Sigmoid colon (tissue), 7 donors: Measurements from ENCODE around the gene SPEM3. TPM values are rescaled to one million over a fixed set of nuclear protein-coding genes. Genes with fewer than 3 reads are reported as not detected.

Experiments
- DNase-seq: peaks from one replicate; pipeline ENCODE4 v3.0.0-alpha.2; 2019
- H3K27ac ChIP-seq, 4 donors: fragments of 200-600 bp; sonication (generic); one replicate each; pipeline ENCODE4 v1.5.1; 2016 to 2019; ENCODE audit warnings: mild to moderate bottlenecking in 1 of 4
- H3K27me3 ChIP-seq, 3 donors: fragments of 200-600 bp; sonication (generic); one replicate each; pipeline ENCODE4 v1.5.1; 2019; ENCODE audit warnings: mild to moderate bottlenecking in 1 of 3
- H3K36me3 ChIP-seq, 4 donors: fragments of 200-600 bp; sonication (generic); one replicate each; pipeline ENCODE4 v1.5.1; 2016 to 2019
- H3K4me1 ChIP-seq, 4 donors: fragments of 200-600 bp; sonication (generic); one replicate each; pipeline ENCODE4 v1.5.1; 2017 to 2019
- H3K4me3 ChIP-seq, 4 donors: fragments of 200-600 bp; sonication (generic); one replicate each; pipeline ENCODE4 v1.5.1; 2017 to 2019; ENCODE audit warnings: mild to moderate bottlenecking in 2 of 4, moderate library complexity in 1 of 4
- H3K9me3 ChIP-seq, 4 donors: fragments of 200-600 bp in 3 of 4; sonication (generic) in 3 of 4; one replicate each; pipeline versions ENCODE4 v1.5.1 to v1.6.1; 2013 to 2019
- EP300 ChIP-seq, 4 donors: sonication (generic); formaldehyde crosslinking; IDR thresholded peaks; one replicate each; pipeline ENCODE4 v1.6.1; 2017; ENCODE audit warnings: antibody characterized with exemption in 4 of 4
- POLR2A ChIP-seq, 2 donors: fragments of 450-650 bp; IDR thresholded peaks; one replicate each; pipeline ENCODE4 v1.6.1; 2016; ENCODE audit warnings: antibody characterized with exemption in 2 of 2, mild to moderate bottlenecking in 2 of 2, moderate library complexity in 2 of 2
- POLR2AphosphoS5 ChIP-seq, 4 donors: sonication (generic); formaldehyde crosslinking; IDR thresholded peaks; one replicate each; pipeline ENCODE4 v1.6.1; 2017; ENCODE audit warnings: antibody characterized with exemption in 4 of 4
- WGBS, 2 donors: extraction: QIAGEN DNeasy Blood & Tissue Kit; methylation state at CpG; one replicate each; pipeline ENCODE4 v1.1.7; 2013; 5-methylcytosine and 5-hydroxymethylcytosine counted together
- intact Hi-C: fragments of 100-400 bp; cut with DNase I; formaldehyde crosslinking; loops from one replicate; pipeline ENCODE4 v1.15.1; 2023
- polyA plus RNA-seq, 3 donors: library from polyadenylated mRNA; stranded (reverse); fragments of 200-250 nt; gene quantifications; one replicate each; pipeline ENCODE4 v1.2.3, GENCODE V29; 2013
- total RNA-seq, 4 donors: library from RNA; depleted of rRNA; stranded (reverse); fragments of >200 nt; gene quantifications; one replicate each; pipeline ENCODE4 v1.1.0, GENCODE V29; 2016
- TF ChIP-seq, protein P1 (sequence below), 4 experiments: fragments of 450-650 bp in 3 of 4; fragments of 200-600 bp in 1 of 4; IDR thresholded peaks; one replicate each; pipeline ENCODE4 v1.5.1; 2016 to 2019; ENCODE audit warnings: antibody characterized with exemption in 4 of 4, mild to moderate bottlenecking in 3 of 4, moderate library complexity in 2 of 4
- donor health status: healthy with polysubstance abuse.
- donor health status: Bipolar disorder and iron deficiency.
- donor health status: healthy.

The SPEM3 gene
- total and polyA plus RNA-seq, 7 donors: not detected

DNA sequence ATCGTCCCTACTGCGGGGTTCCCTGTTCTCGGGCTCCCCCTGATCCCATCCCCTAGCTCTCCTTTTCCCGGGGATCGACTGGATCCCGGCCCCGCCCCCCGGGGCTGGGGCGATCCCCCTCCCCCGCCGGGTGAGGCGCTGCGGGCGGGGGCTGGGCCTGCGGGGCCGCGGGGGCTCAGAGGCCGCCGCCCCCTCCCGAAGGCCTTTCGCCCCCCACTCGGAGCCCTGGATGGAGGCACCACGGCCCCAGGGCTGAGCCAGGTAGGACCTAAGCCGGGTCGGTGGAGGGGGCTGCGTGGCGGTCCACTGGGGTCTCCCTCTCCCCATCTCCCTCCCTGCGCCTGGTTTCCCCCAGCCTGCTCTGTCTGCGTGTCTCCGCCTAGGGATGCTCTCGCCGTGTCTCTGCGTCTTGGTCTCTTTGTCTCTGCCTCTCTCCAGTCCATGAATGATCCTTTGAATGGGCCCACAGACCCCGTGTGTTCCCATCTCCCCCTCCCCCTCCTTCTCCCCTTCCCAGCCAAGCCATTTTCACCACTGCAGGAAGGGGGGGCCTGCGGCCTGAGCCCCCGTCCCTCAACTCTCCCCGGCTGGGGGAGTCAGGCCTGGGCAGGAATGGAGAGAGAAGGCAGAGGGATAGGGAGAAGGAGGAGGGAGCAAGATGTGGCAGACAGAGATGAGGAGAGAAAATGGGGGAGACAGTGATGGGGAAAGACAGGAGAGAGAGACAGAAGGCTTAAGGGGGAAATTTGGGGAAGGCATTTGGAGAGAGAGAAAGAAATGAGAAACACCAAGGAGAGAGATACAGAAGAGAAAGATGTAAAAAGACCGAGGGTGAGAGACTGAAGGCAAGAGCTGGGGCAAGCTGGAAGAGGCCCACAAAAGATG, 23.1 kb upstream of the SPEM3 start:
- no peak for DNase-seq
- WGBS, 2 donors: 10 to 18% methylated on average over 38 of the region's 38 CpGs
- peaks cover 0 to 45% (median 34%) of the 10 kb centered on the region in 4 donors for H3K4me1 ChIP-seq

DNA sequence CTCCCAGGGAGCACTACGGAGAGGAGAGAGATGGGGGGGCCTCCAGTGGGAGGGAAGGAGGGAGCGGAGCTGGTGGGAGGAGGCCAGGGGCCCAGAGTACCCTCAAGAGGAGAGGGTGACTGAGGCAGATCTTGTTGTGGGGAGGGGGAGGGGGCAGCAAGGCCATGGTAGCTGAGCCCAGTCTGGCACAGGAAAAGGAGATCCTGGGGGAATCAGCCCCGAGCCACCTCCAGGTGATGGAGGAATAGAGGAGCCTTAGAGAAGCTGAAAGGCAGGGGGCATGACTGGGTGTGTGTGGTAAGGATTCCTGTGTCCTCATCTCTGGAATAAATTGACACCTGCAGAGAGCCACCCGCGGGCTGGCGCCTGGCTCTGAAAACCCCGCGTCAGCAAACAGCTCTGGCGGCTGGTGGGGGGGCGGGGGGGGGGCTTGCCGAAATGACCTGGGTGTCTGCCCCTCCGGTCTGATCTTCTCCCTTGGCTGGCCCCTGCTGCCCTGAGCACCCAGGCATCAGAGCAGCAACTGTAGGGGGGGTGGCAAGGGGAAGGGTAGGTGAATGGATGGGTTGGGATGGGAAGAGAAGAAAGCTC, 22.3 kb upstream of the SPEM3 start:
- TF ChIP-seq, protein P1, sequence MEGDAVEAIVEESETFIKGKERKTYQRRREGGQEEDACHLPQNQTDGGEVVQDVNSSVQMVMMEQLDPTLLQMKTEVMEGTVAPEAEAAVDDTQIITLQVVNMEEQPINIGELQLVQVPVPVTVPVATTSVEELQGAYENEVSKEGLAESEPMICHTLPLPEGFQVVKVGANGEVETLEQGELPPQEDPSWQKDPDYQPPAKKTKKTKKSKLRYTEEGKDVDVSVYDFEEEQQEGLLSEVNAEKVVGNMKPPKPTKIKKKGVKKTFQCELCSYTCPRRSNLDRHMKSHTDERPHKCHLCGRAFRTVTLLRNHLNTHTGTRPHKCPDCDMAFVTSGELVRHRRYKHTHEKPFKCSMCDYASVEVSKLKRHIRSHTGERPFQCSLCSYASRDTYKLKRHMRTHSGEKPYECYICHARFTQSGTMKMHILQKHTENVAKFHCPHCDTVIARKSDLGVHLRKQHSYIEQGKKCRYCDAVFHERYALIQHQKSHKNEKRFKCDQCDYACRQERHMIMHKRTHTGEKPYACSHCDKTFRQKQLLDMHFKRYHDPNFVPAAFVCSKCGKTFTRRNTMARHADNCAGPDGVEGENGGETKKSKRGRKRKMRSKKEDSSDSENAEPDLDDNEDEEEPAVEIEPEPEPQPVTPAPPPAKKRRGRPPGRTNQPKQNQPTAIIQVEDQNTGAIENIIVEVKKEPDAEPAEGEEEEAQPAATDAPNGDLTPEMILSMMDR (IDR thresholded peaks at IDR 0.05): no peak
- TF ChIP-seq POLR2AphosphoS5 (IDR thresholded peaks at IDR 0.05) (no peak), EP300 (IDR thresholded peaks at IDR 0.05) (no peak), POLR2A (IDR thresholded peaks at IDR 0.05) (no peak)
- peaks cover 0 to 41% (median 34%) of the 10 kb centered on the region in 4 donors for H3K4me1 ChIP-seq
- 25 to 57% methylated on average over 12 of the region's 12 CpGs for WGBS, 2 donors
- peak overlapping the region in 2 of 4 donors; percentile 81 to 89 for H3K4me3 ChIP-seq
- no peak for DNase-seq
- H3K9me3 ChIP-seq: no peaks in the 10 kb centered on the region
- no peaks in the 10 kb centered on the region for H3K27me3 ChIP-seq
- H3K27ac ChIP-seq: peak overlapping the region; percentile 88 to 95 (median 92)
- intact Hi-C loops: loop anchor here (10.0 kb wide), 1 partner anchor 762 kb away; the partner anchor contains the start of genes KIAA0753 and TXNDC17
- peaks cover 0 to 28% (median 7%) of the 10 kb centered on the region in 4 donors for H3K36me3 ChIP-seq

More for the DNA sequence above, 23.1 kb upstream of the SPEM3 start:
- H3K27me3 ChIP-seq: no peaks in the 10 kb centered on the region
- TF ChIP-seq, protein P1 (IDR thresholded peaks at IDR 0.05): no peak
- no peak for TF ChIP-seq EP300 (IDR thresholded peaks at IDR 0.05)
- no peak for TF ChIP-seq POLR2AphosphoS5 (IDR thresholded peaks at IDR 0.05)
- no peak for TF ChIP-seq POLR2A (IDR thresholded peaks at IDR 0.05)
- intact Hi-C loops: loop anchor here (2.0 to 10.0 kb wide), 4 partner anchors 31 to 761 kb away; partner anchors contain the start of genes KIAA0753 and TXNDC17
- H3K36me3 ChIP-seq: peaks cover 0 to 26% (median 6%) of the 10 kb centered on the region in 4 donors
- peak overlapping the region; percentile 88 to 95 (median 92) for H3K27ac ChIP-seq
- H3K9me3 ChIP-seq: no peaks in the 10 kb centered on the region
- peak overlapping the region; percentile 70 to 93 (median 85) for H3K4me3 ChIP-seq

DNA sequence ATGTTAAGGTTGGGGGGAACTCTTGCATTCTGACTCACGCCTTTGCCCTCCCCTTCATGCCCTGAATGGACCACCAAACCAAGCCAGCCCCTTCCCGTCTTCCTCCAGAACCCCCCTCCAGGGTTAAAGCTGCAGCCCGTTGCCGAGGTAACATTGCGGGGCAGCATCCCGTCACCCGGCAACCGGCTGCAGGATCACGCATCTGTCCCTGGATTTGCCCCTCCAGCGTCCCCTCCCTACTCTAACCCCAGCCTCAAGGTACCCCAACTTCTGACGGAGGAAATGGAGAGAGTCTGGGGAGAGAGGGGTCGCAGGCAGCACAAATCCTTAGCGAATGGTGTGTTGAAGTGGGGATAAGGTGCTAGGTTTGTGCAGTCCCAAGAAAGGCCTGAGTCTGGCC, 21.6 kb upstream of the SPEM3 start:
- Histone ChIP-seq H3K4me1 (peaks cover 0 to 39% (median 32%) of the 10 kb centered on the region in 4 donors), H3K36me3 (peaks cover 0 to 28% (median 7%) of the 10 kb centered on the region in 4 donors), H3K9me3 (no peaks in the 10 kb centered on the region), H3K4me3 (no peak overlapping the region), H3K27me3 (no peaks in the 10 kb centered on the region), H3K27ac (no peak overlapping the region)
- WGBS, 2 donors: 83 to 84% methylated on average over 13 of the region's 13 CpGs
- intact Hi-C loops: loop anchor here (10.0 kb wide), 1 partner anchor 762 kb away; the partner anchor contains the start of genes KIAA0753 and TXNDC17
- TF ChIP-seq EP300 (IDR thresholded peaks at IDR 0.05): no peak
- TF ChIP-seq, protein P1 (IDR thresholded peaks at IDR 0.05): no peak
- TF ChIP-seq POLR2A (IDR thresholded peaks at IDR 0.05): no peak
- no peak for TF ChIP-seq POLR2AphosphoS5 (IDR thresholded peaks at IDR 0.05)
- DNase-seq: no peak

DNA sequence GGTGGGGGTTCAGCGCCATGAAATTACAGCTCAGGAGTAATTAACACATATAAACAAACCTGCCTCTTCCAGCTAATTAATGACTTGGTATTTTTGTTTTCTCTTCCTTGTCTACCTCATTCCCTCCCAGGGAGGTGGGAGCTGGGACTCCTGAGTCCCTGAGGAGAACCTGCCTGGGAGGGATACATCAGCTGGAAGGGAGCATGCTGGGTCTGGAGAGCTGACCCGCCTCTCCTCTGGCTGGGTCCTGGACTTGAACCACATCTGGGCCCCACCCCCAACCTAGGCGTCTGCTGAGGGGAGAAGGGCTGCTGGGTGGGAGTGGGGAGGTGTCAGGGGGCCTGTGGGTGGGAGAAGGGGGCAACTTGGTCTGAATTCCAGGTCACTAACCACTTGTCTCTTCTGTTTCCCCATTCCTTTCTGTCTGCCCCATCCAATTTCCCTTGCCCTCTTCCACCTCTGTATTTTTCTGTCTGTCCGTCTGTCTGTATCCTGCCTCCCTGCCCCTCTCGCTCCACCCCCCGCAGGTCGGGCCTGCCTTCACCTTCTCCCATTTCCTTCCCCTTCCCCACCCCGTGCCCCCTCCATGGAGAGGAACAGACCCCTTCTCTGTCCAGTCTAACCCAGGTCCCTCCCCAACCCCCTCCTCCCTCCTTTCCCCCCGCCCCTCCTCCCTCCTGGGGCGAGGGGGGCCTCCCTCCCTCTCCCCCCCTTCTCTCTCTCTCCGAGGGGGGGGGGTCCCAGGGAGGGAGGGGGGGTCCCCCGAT, 21.0 kb upstream of the SPEM3 start, which contains the start of gene NLGN2:
Gene NLGN2 (plus strand): TSS at position 361 of the 767 bp plus-strand sequence. CDS start 411 bp downstream, outside the sequence.
- H3K9me3 ChIP-seq: no peaks in the 10 kb centered on the region
- intact Hi-C loops: loop anchor here (10.0 kb wide), 1 partner anchor 763 kb away; the partner anchor contains the start of genes KIAA0753 and TXNDC17
- no peaks in the 10 kb centered on the region for H3K27me3 ChIP-seq
- peaks cover 0 to 33% (median 26%) of the 10 kb centered on the region in 4 donors for H3K4me1 ChIP-seq
- 32 to 44% methylated on average over 11 to 12 of the region's 12 CpGs for WGBS, 2 donors
- no peak within 1 kb of the TSS for H3K4me3 ChIP-seq
- TF ChIP-seq, protein P1 (IDR thresholded peaks at IDR 0.05): no peak
- TF ChIP-seq EP300 (IDR thresholded peaks at IDR 0.05) (no peak), POLR2AphosphoS5 (IDR thresholded peaks at IDR 0.05) (no peak), POLR2A (IDR thresholded peaks at IDR 0.05) (no peak)
- peaks cover 0 to 28% (median 7%) of the 10 kb centered on the region in 4 donors for H3K36me3 ChIP-seq
- H3K27ac ChIP-seq: no peak within 1 kb of the TSS
- no peak for DNase-seq
